ENCODE measurements around the gene C1QTNF2. TPM values are rescaled to one million over a fixed set of nuclear protein-coding genes. Genes with fewer than 3 reads are reported as not detected.

The C1QTNF2 gene
- total RNA-seq, 4 donors from 2014 or later, result 0.59 to 0.65 TPM; not detected in 2

- intact Hi-C loops (cut with DNase I; ENCODE audit: low total_unique reads), result no loop called here
- H3K4me3 ChIP-seq (ENCODE audit: low read depth, poor library complexity, severe bottlenecking), result no peak overlapping the region
- WGBS, 2 donors, result 76 to 84% methylated on average over 7 of the region's 7 CpGs
- no peak for DNase-seq (ENCODE audit: low spot score in 2 of 2)
- TF ChIP-seq POLR2A (IDR thresholded peaks at IDR 0.05), result no peak
- TF ChIP-seq, protein P1, sequence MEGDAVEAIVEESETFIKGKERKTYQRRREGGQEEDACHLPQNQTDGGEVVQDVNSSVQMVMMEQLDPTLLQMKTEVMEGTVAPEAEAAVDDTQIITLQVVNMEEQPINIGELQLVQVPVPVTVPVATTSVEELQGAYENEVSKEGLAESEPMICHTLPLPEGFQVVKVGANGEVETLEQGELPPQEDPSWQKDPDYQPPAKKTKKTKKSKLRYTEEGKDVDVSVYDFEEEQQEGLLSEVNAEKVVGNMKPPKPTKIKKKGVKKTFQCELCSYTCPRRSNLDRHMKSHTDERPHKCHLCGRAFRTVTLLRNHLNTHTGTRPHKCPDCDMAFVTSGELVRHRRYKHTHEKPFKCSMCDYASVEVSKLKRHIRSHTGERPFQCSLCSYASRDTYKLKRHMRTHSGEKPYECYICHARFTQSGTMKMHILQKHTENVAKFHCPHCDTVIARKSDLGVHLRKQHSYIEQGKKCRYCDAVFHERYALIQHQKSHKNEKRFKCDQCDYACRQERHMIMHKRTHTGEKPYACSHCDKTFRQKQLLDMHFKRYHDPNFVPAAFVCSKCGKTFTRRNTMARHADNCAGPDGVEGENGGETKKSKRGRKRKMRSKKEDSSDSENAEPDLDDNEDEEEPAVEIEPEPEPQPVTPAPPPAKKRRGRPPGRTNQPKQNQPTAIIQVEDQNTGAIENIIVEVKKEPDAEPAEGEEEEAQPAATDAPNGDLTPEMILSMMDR (IDR thresholded peaks at IDR 0.05), result no peak
These were observed 13.7 kb downstream of the C1QTNF2 start for GRCh38 chr5:160356550-160357347.

GRCh38 chr5:160354666-160355065 lies 15.8 kb downstream of the C1QTNF2 start:
- 97% methylated on average over 14 of the region's 14 CpGs for WGBS, 2 donors
- intact Hi-C loops (cut with DNase I; ENCODE audit: low total_unique reads), result no loop called here
- H3K4me3 ChIP-seq (ENCODE audit: low read depth, poor library complexity, severe bottlenecking), result no peak overlapping the region
- no peak for DNase-seq (ENCODE audit: low spot score in 2 of 2)
- TF ChIP-seq POLR2A (IDR thresholded peaks at IDR 0.05), result no peak
- TF ChIP-seq, protein P1 (IDR thresholded peaks at IDR 0.05), result no peak

- 76 to 84% methylated on average over 8 of the region's 8 CpGs for WGBS, 2 donors
- intact Hi-C loops (cut with DNase I; ENCODE audit: low total_unique reads), result no loop called here
- TF ChIP-seq, protein P1 (IDR thresholded peaks at IDR 0.05), result no peak
- TF ChIP-seq POLR2A (IDR thresholded peaks at IDR 0.05), result no peak
- no peak for DNase-seq (ENCODE audit: low spot score in 2 of 2)
- no peak overlapping the region for H3K4me3 ChIP-seq (ENCODE audit: low read depth, poor library complexity, severe bottlenecking)
These were observed 17.0 kb downstream of the C1QTNF2 start for GRCh38 chr5:160353379-160353778.

GRCh38 chr5:160352308-160352707 lies 18.1 kb downstream of the C1QTNF2 start:
- WGBS, 2 donors, result 88 to 89% methylated on average over 4 of the region's 4 CpGs
- no peak overlapping the region for H3K4me3 ChIP-seq (ENCODE audit: low read depth, poor library complexity, severe bottlenecking)
- DNase-seq (ENCODE audit: low spot score in 2 of 2), result no peak
- TF ChIP-seq, protein P1 (IDR thresholded peaks at IDR 0.05), result no peak
- no peak for TF ChIP-seq POLR2A (IDR thresholded peaks at IDR 0.05)
- intact Hi-C loops (cut with DNase I; ENCODE audit: low total_unique reads), result no loop called here

- TF ChIP-seq, protein P1 (IDR thresholded peaks at IDR 0.05), result no peak
- TF ChIP-seq POLR2A (IDR thresholded peaks at IDR 0.05), result no peak
- 71 to 72% methylated on average over 4 of the region's 4 CpGs for WGBS, 2 donors
- no peak overlapping the region for H3K4me3 ChIP-seq (ENCODE audit: low read depth, poor library complexity, severe bottlenecking)
- DNase-seq (ENCODE audit: low spot score in 2 of 2), result no peak
- intact Hi-C loops (cut with DNase I; ENCODE audit: low total_unique reads), result no loop called here
These were observed 20.5 kb downstream of the C1QTNF2 start for GRCh38 chr5:160349935-160350303.
